ENCODE results near the gene CCDC8.
"Not testable (repeated sequence)": the region's sequence is repeated elsewhere in the genome, so short reads cannot be mapped to it uniquely, and the experiment has no call there.

DNA sequence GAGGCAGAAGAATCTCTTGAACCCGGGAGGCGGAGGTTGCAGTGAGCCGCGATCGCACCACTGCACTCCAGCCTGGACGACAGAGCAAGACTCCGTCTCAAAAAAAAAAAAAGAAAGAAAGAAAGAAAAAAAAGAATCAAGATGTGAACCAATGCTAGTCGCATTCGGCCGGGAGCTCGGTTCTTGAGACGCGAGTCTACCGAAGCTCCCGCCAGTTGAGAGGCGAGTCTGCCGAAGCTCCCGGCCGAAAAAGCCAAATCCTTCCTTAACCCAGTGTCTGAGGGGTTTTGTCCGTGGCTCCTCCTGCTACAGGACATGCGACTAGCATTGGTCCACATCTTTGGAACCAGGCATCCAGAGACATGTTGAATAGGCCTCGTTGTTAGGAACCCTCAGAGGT is 1.5 kb upstream of the CCDC8 start:
- TF ChIP-seq, protein P1, sequence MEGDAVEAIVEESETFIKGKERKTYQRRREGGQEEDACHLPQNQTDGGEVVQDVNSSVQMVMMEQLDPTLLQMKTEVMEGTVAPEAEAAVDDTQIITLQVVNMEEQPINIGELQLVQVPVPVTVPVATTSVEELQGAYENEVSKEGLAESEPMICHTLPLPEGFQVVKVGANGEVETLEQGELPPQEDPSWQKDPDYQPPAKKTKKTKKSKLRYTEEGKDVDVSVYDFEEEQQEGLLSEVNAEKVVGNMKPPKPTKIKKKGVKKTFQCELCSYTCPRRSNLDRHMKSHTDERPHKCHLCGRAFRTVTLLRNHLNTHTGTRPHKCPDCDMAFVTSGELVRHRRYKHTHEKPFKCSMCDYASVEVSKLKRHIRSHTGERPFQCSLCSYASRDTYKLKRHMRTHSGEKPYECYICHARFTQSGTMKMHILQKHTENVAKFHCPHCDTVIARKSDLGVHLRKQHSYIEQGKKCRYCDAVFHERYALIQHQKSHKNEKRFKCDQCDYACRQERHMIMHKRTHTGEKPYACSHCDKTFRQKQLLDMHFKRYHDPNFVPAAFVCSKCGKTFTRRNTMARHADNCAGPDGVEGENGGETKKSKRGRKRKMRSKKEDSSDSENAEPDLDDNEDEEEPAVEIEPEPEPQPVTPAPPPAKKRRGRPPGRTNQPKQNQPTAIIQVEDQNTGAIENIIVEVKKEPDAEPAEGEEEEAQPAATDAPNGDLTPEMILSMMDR (IDR thresholded peaks at IDR 0.05), result not testable (repeated sequence)
- not testable (repeated sequence) for TF ChIP-seq GATA2 (CRISPR knock-in tag; IDR thresholded peaks at IDR 0.05); RFX5 (IDR thresholded peaks at IDR 0.05; ENCODE audit: low read length); EP300 (IDR thresholded peaks at IDR 0.05; ENCODE audit: borderline replicate concordance in 1 of 2, low read depth in 1 of 2, low read length in 1 of 2); FOSL2 (IDR thresholded peaks at IDR 0.05; ENCODE audit: borderline replicate concordance, low read depth); RXRA (IDR thresholded peaks at IDR 0.05; ENCODE audit: borderline replicate concordance, low read depth); RAD21 (IDR thresholded peaks at IDR 0.05; ENCODE audit: low read length); JUND (IDR thresholded peaks at IDR 0.05); YY1 (IDR thresholded peaks at IDR 0.05; ENCODE audit: low read depth); POLR2AphosphoS5 (IDR thresholded peaks at IDR 0.05; ENCODE audit: low read depth, low read length); SMC3 (IDR thresholded peaks at IDR 0.05; ENCODE audit: low read depth, low read length)
- TF ChIP-seq, protein P2, sequence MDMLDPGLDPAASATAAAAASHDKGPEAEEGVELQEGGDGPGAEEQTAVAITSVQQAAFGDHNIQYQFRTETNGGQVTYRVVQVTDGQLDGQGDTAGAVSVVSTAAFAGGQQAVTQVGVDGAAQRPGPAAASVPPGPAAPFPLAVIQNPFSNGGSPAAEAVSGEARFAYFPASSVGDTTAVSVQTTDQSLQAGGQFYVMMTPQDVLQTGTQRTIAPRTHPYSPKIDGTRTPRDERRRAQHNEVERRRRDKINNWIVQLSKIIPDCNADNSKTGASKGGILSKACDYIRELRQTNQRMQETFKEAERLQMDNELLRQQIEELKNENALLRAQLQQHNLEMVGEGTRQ (IDR thresholded peaks at IDR 0.05; ENCODE audit: borderline replicate concordance, low read depth, low read length), result not testable (repeated sequence)
- TF ChIP-seq, protein P3, sequence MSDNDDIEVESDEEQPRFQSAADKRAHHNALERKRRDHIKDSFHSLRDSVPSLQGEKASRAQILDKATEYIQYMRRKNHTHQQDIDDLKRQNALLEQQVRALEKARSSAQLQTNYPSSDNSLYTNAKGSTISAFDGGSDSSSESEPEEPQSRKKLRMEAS (IDR thresholded peaks at IDR 0.05; ENCODE audit: low read depth), result not testable (repeated sequence)
- TF ChIP-seq, protein P4, sequence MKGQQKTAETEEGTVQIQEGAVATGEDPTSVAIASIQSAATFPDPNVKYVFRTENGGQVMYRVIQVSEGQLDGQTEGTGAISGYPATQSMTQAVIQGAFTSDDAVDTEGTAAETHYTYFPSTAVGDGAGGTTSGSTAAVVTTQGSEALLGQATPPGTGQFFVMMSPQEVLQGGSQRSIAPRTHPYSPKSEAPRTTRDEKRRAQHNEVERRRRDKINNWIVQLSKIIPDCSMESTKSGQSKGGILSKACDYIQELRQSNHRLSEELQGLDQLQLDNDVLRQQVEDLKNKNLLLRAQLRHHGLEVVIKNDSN (IDR thresholded peaks at IDR 0.05; ENCODE audit: borderline replicate concordance, low read depth), result not testable (repeated sequence)

All from SK-N-SH (cell line).